Trophoblast cell (in vitro differentiated cells and primary cell): ENCODE results near the gene MEX3D.

Source experiments
- DNase-seq, 2 donors: peaks; one replicate each; pipeline ENCODE4 v3.0.0-alpha.2; 2016
- H2AFZ ChIP-seq: 2 replicates; pipeline ENCODE4 v1.6.1; 2013; ENCODE audit warnings: low read length, moderate library complexity, mild to moderate bottlenecking; ENCODE audit not compliant: insufficient read depth, poor library complexity
- H2AK5ac ChIP-seq: 2 replicates; pipeline ENCODE4 v1.6.1; 2013; ENCODE audit warnings: mild to moderate bottlenecking, low read length
- H2BK120ac ChIP-seq: 2 replicates; pipeline ENCODE4 v1.6.1; 2013; ENCODE audit warnings: low read length, mild to moderate bottlenecking, moderate library complexity; ENCODE audit not compliant: insufficient read depth, poor library complexity
- H2BK12ac ChIP-seq: 2 replicates; pipeline ENCODE4 v1.6.1; 2013; ENCODE audit warnings: mild to moderate bottlenecking, low read length, moderate library complexity
- H2BK5ac ChIP-seq: 2 replicates; pipeline ENCODE4 v1.6.1; 2013; ENCODE audit warnings: low read length, low read depth, moderate library complexity, mild to moderate bottlenecking; ENCODE audit not compliant: poor library complexity
- H3K14ac ChIP-seq: 2 replicates; pipeline ENCODE4 v1.6.1; 2013; ENCODE audit warnings: mild to moderate bottlenecking, low read length
- H3K18ac ChIP-seq: 2 replicates; pipeline ENCODE4 v1.6.1; 2013; ENCODE audit warnings: mild to moderate bottlenecking, low read length
- H3K23ac ChIP-seq: 2 replicates; pipeline ENCODE4 v1.6.1; 2013; ENCODE audit warnings: low read length
- H3K27ac ChIP-seq: 2 replicates; pipeline ENCODE4 v1.5.1; 2013; ENCODE audit warnings: low read depth, mild to moderate bottlenecking, inconsistent platforms, low read length, moderate library complexity
- H3K27me3 ChIP-seq: 2 replicates; pipeline ENCODE4 v1.6.1; 2013; ENCODE audit warnings: inconsistent platforms, mild to moderate bottlenecking, low read length, moderate library complexity; ENCODE audit not compliant: insufficient read depth
- H3K36me3 ChIP-seq, 2 experiments: 1 replicate in 1 of 2; 2 replicates in 1 of 2; pipeline ENCODE4 v1.6.1; 2013; ENCODE audit warnings: low read length in 2 of 2, mild to moderate bottlenecking in 2 of 2, moderate library complexity in 1 of 2; ENCODE audit not compliant: insufficient read depth in 2 of 2, control insufficient read depth in 1 of 2
- H3K4ac ChIP-seq: 2 replicates; pipeline ENCODE4 v1.6.1; 2013; ENCODE audit warnings: low read depth, mild to moderate bottlenecking, low read length, moderate library complexity
- H3K4me1 ChIP-seq, 2 experiments: 1 replicate in 1 of 2; 2 replicates in 1 of 2; pipeline ENCODE4 v1.6.1; 2013; ENCODE audit warnings: low read length in 2 of 2, mild to moderate bottlenecking in 2 of 2, moderate library complexity in 1 of 2; ENCODE audit not compliant: insufficient read depth in 2 of 2, control insufficient read depth in 1 of 2
- H3K4me2 ChIP-seq: 2 replicates; pipeline ENCODE4 v1.6.1; 2013; ENCODE audit warnings: inconsistent platforms, mild to moderate bottlenecking, low read length, moderate library complexity
- H3K4me3 ChIP-seq: 2 replicates; pipeline ENCODE4 v1.5.1; 2013; ENCODE audit warnings: mild to moderate bottlenecking, low read depth, low read length, inconsistent platforms
- H3K79me1 ChIP-seq: one replicate; pipeline ENCODE4 v1.6.1; 2013; ENCODE audit warnings: low read length
- H3K79me2 ChIP-seq: 2 replicates; pipeline ENCODE4 v1.6.1; 2013; ENCODE audit warnings: low read length, mild to moderate bottlenecking; ENCODE audit not compliant: control insufficient read depth, insufficient read depth, poor library complexity
- H3K9ac ChIP-seq: 2 replicates; pipeline ENCODE4 v1.6.1; 2013; ENCODE audit warnings: mild to moderate bottlenecking, low read length
- H3K9me3 ChIP-seq: 2 replicates; pipeline ENCODE4 v1.6.1; 2013; ENCODE audit warnings: low read depth, mild to moderate bottlenecking, control low read depth, inconsistent platforms, low read length; ENCODE audit not compliant: insufficient read depth
- H4K12ac ChIP-seq: 2 replicates; pipeline ENCODE4 v1.6.1; 2013; ENCODE audit warnings: low read depth, mild to moderate bottlenecking, low read length, moderate library complexity
- H4K8ac ChIP-seq: 2 replicates; pipeline ENCODE4 v1.6.1; 2013; ENCODE audit warnings: low read depth, mild to moderate bottlenecking, low read length, moderate library complexity
- H4K91ac ChIP-seq: one replicate; pipeline ENCODE4 v1.6.1; 2013; ENCODE audit warnings: low read depth, mild to moderate bottlenecking, low read length, moderate library complexity
- WGBS: extraction: QIAGEN DNeasy Blood & Tissue Kit; methylation state at CpG from one replicate; pipeline ENCODE4 v1.1.7; 2013; ENCODE audit warnings: missing lambda C conversion rate; ENCODE audit not compliant: insufficient read length, insufficient coverage; ENCODE audit errors: extremely low coverage; 5-methylcytosine and 5-hydroxymethylcytosine counted together

MEX3D gene

GRCh38 chr19:1571358-1571757 lies 3.2 kb upstream of the MEX3D start:
- Histone ChIP-seq H3K14ac (no peak overlapping the region), H3K4me1 (peaks cover 3% of the 10 kb centered on the region in 2 experiments), H3K18ac (no peak overlapping the region), H3K9ac (no peak overlapping the region), H2BK5ac (no peak overlapping the region), H4K8ac (no peak overlapping the region), H3K79me1 (peaks cover 9% of the 10 kb centered on the region), H3K27ac (no peak overlapping the region), H2BK120ac (no peak overlapping the region), H3K27me3 (peaks cover 2% of the 10 kb centered on the region), H2AK5ac (no peak overlapping the region), H2AFZ (no peak overlapping the region), H3K4me2 (no peak overlapping the region), H3K4ac (no peak overlapping the region), H3K79me2 (peaks cover 10% of the 10 kb centered on the region), H3K4me3 (no peak overlapping the region), H4K91ac (no peak overlapping the region), H3K23ac (no peak overlapping the region), H4K12ac (no peak overlapping the region), H2BK12ac (no peak overlapping the region), H3K36me3 (peaks cover 6% of the 10 kb centered on the region in 2 experiments), H3K9me3 (peaks cover 3% of the 10 kb centered on the region)
- DNase-seq: no peak
- no CpG with 5 or more reads among the region's 12 CpGs for WGBS

- WGBS: no CpG with 5 or more reads among the region's 13 CpGs
- H3K9ac ChIP-seq: no peak overlapping the region
- peaks cover 2% of the 10 kb centered on the region for H3K27me3 ChIP-seq
- H3K27ac ChIP-seq: no peak overlapping the region
- H3K79me1 ChIP-seq: peaks cover 14% of the 10 kb centered on the region
- no peak overlapping the region for H2BK5ac ChIP-seq
- no peak overlapping the region for H2AFZ ChIP-seq
- no peak overlapping the region for H3K18ac ChIP-seq
- DNase-seq: no peak
- H3K4me3 ChIP-seq: no peak overlapping the region
- H3K79me2 ChIP-seq: peaks cover 15% of the 10 kb centered on the region
- H3K9me3 ChIP-seq: peaks cover 3% of the 10 kb centered on the region
- no peak overlapping the region for H4K12ac ChIP-seq
- no peak overlapping the region for H3K4me2 ChIP-seq
- no peak overlapping the region for H3K4ac ChIP-seq
- no peak overlapping the region for H3K14ac ChIP-seq
- H3K36me3 ChIP-seq: peaks cover 6 to 7% of the 10 kb centered on the region in 2 experiments
- H3K23ac ChIP-seq: no peak overlapping the region
- no peak overlapping the region for H4K91ac ChIP-seq
- H2BK12ac ChIP-seq: no peak overlapping the region
- H2AK5ac ChIP-seq: no peak overlapping the region
- H2BK120ac ChIP-seq: no peak overlapping the region
- peaks cover 5 to 6% of the 10 kb centered on the region in 2 experiments for H3K4me1 ChIP-seq
- no peak overlapping the region for H4K8ac ChIP-seq
Observed at GRCh38 chr19:1570836-1571235, 2.7 kb upstream of the MEX3D start.

- peaks cover 10 to 11% of the 10 kb centered on the region in 2 experiments for H3K4me1 ChIP-seq
- H3K9me3 ChIP-seq: peaks cover 3% of the 10 kb centered on the region
- H3K4ac ChIP-seq: no peak overlapping the region
- no peak overlapping the region for H3K4me3 ChIP-seq
- H3K18ac ChIP-seq: no peak overlapping the region
- no peak overlapping the region for H4K8ac ChIP-seq
- no peak overlapping the region for H2BK5ac ChIP-seq
- H4K12ac ChIP-seq: no peak overlapping the region
- no peak overlapping the region for H4K91ac ChIP-seq
- DNase-seq: no peak
- H3K36me3 ChIP-seq: peaks cover 6 to 11% of the 10 kb centered on the region in 2 experiments
- H3K23ac ChIP-seq: no peak overlapping the region
- no peak overlapping the region for H3K27ac ChIP-seq
- H3K79me1 ChIP-seq: peaks cover 17% of the 10 kb centered on the region
- H2BK12ac ChIP-seq: no peak overlapping the region
- H2AFZ ChIP-seq: no peak overlapping the region
- WGBS: 73% methylated on average over 1 of the region's 4 CpGs
- peaks cover 2% of the 10 kb centered on the region for H3K27me3 ChIP-seq
- H2BK120ac ChIP-seq: no peak overlapping the region
- H3K14ac ChIP-seq: no peak overlapping the region
- no peak overlapping the region for H3K4me2 ChIP-seq
- H3K79me2 ChIP-seq: peaks cover 21% of the 10 kb centered on the region
- H3K9ac ChIP-seq: no peak overlapping the region
- H2AK5ac ChIP-seq: no peak overlapping the region
Observed at GRCh38 chr19:1569997-1570396, 1.9 kb upstream of the MEX3D start.

GRCh38 chr19:1567848-1568227 lies 287 bp downstream of the MEX3D start:
- no peak overlapping the region for H3K18ac ChIP-seq
- peaks cover 3% of the 10 kb centered on the region for H3K9me3 ChIP-seq
- H2BK12ac ChIP-seq: no peak overlapping the region
- peak overlapping the region; percentile 66 for H3K9ac ChIP-seq
- H3K27ac ChIP-seq: peak overlapping the region; percentile 52
- peaks cover 2% of the 10 kb centered on the region for H3K27me3 ChIP-seq
- peaks cover 39% of the 10 kb centered on the region for H3K79me2 ChIP-seq
- peaks cover 24 to 31% of the 10 kb centered on the region in 2 experiments for H3K36me3 ChIP-seq
- no peak overlapping the region for H2AK5ac ChIP-seq
- peak overlapping the region; percentile 99 for H3K4me3 ChIP-seq
- H3K23ac ChIP-seq: no peak overlapping the region
- H2BK5ac ChIP-seq: no peak overlapping the region
- DNase-seq: no peak
- no peak overlapping the region for H3K4me2 ChIP-seq
- no CpG with 5 or more reads among the region's 73 CpGs for WGBS
- peak overlapping the region; percentile 99 for H4K91ac ChIP-seq
- H4K8ac ChIP-seq: no peak overlapping the region
- H2AFZ ChIP-seq: no peak overlapping the region
- H2BK120ac ChIP-seq: no peak overlapping the region
- no peak overlapping the region for H3K14ac ChIP-seq
- H3K79me1 ChIP-seq: peaks cover 17% of the 10 kb centered on the region
- no peak overlapping the region for H4K12ac ChIP-seq
- peaks cover 10 to 11% of the 10 kb centered on the region in 2 experiments for H3K4me1 ChIP-seq
- no peak overlapping the region for H3K4ac ChIP-seq
